GM19452 (cell line): ENCODE data around the gene UQCRH.
A peak's percentile ranks its signal among the peaks of the same experiment; 100 is the strongest.

ENCODE experiments used
- ATAC-seq: cut with Tn5 transposase; IDR thresholded peaks from one replicate; pipeline ENCODE4 v1.9.1; 2021; ENCODE audit not compliant: unreplicated experiment

UQCRH gene

DNA sequence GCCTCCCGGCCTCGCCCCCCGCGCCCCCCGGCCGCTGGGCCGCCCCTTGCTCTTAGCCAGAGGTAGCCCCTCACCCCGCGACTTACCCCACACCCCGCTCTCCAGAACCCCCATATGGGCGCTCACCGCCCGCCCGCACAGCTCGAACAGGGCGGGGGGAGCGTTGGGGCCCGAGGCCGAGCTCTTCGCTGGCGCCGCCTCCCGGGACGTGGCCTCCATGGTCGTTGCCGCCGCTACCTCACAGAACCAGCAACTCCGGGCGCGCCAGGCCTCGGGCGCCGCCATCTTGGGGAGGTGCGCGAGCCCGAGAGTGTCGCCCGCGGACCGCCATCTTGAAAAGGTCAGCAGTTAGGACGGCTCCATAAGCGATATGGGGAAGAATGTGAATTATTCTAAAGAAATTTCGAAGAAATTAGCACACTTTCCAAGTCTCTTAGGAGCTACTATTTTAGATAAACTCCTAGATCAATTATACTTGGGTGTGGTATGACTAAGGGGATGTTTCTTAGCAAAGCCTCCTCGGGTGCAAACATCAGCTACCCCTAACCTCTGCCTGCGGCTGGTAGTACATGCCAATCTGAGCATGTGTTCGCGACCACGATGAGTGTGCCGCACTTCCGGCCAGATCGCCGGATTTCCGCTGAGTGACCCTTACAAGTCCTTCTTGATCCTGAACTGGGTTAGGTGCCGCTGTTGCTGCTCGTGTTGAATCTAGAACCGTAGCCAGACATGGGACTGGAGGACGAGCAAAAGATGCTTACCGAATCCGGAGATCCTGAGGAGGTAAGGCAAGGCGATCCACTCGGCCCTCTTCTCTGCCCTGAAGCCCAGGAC lies at the start of gene UQCRH, which contains the start of gene LRRC41:
Gene UQCRH (plus strand): TSS at position 661 of the 834 bp plus-strand sequence. CDS start 69 bp downstream, at position 730.
Gene LRRC41 (minus strand): TSS at position 579 of the 834 bp plus-strand sequence. CDS start 294 bp downstream, at position 285.
- peak; percentile 81 for ATAC-seq

DNA sequence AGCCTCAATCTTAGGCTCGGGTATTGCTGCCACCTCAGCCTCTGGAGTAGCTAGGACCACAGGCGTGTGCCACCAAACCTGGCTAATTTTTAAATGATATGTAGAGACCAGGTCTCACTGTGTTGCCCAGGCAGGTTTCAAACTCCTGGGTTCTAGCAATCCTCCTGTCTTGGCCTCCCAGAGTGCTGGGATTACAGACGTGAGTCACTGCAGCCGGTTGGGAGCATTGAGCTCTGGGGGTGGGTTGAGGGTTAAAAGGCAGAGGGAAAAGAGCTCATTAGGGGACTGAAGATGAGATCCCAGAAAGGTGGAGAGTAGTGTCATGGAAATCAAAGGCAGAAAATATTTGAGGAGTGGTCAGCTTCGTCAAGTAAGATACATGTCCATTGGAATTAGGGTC lies 48.8 kb upstream of the UQCRH start:
- ATAC-seq: no peak

DNA sequence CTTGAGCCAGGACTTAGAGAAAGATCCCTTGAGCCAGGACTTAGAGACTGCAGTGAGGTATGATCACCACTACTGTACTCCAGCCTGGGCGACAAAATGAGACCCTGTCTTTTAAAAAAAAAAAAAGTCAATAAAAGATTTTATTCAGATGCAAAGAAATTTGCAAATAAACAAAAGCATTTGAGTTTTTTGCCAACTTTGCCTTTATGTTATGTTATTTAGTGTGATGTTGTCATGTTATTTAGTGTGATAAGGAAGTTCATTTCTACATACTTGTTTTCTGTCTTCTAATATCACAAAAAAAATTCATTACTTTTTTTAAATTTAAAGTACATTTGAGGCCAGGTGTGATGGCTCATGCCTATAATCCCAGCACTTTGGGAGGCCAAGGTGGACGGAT lies 47.0 kb upstream of the UQCRH start:
- ATAC-seq: no peak

DNA sequence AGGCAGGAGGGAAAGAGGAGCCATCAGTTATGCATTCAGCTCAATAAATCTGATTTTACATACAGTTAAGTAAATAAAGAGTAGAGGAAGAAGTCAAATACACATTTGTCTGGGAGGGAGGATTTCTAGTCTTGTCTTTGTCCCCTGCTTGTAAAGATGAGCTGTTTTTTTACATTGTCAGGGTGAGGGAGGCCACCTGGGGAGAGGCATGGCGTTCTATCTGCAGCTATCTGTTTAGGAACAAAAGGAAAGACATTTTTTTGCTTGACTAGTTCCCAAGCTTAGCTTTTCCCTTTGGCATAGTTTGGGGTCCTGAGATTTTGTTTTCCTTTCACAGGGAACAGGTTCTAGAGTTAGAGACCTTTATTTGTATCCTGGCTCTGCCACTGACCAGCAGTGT lies 41.0 kb upstream of the UQCRH start:
- no peak for ATAC-seq

DNA sequence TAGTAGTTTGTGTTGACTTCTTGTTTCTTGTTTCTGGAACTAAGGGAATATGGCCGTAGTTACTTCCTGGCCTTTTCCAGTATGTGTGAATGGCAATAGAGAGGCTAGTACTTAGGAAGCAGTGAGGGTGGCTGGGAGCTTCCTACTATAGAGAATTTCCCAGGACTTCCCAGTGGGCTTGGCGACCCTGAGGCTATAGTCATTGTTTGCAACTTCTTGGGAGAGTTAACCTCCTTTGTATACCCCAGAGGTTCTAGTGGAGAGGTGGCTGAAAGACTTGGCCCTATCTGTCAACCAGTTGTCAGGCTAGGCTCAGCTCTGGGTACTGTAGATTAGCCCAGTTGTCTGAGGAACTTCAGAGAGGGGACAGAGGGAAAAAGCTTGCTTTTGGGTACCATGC lies 40.4 kb upstream of the UQCRH start:
- no peak for ATAC-seq

DNA sequence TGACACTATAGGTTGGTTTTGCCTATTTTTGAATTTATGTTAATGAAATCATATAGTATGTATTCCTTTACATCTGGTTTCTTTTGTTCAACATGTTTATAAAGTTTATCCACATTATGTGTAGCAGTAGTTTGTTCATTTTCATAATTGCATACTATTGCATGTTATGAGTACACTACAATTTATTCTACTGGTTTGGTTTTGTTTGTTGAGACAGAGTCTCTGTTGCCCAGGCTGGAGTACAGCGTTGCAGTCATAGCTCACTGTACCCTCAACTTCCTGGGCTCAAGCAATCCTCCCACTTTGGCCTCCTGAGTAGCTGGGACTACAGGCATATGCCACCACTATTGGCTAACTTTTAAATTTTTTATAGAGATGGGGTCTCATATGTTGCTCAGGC lies 34.9 kb upstream of the UQCRH start:
- no peak for ATAC-seq

DNA sequence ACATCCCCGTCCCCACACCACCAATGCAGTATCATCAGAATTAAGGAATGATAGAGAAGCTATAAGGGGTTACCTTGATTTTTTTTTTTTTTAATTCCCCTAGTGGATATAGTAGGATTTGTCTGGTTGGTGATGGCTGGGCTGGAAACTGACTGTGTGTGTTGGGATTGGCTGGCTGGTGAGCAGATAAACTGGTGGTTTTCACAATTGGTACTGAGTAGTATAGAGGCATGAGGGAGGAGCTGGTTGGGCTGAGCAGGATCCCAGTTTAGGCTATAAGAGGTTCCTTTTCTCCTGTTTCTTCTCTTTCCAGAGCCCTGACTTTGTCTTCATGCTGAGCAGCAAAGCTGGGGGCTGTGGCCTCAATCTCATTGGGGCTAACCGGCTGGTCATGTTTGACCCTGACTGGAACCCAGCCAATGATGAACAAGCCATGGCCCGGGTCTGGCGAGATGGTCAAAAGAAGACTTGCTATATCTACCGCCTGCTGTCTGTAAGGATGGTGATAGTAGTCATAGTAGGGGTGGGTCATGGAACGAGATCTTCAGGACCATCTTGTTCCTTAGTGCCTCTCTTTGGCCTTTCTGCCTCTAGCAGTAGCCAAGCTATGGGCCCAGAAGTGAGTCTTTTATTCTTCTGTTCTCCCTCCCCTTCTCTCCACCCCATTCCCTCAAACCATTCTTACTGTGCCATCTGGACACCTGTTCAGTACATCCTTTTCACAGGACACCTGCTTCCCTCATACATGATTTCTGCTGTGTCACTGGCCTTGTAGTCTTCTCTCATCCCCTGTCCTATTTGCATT lies 29.1 kb upstream of the UQCRH start:
- ATAC-seq: no peak

DNA sequence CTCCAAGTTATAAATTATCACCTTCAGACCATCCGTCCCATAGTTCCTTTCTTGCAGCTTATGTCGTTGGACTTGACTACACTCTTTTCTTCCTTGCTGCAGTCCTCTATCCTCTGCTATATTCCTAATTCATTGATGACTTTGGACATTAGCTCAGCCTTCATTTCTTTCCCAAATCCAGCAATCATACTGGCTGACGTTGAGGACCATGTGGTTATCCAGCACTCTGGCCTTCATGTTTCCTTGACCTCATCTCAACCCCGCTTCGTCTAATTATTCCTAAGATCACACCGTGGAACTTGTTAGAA lies 28.5 kb upstream of the UQCRH start:
- no peak for ATAC-seq

DNA sequence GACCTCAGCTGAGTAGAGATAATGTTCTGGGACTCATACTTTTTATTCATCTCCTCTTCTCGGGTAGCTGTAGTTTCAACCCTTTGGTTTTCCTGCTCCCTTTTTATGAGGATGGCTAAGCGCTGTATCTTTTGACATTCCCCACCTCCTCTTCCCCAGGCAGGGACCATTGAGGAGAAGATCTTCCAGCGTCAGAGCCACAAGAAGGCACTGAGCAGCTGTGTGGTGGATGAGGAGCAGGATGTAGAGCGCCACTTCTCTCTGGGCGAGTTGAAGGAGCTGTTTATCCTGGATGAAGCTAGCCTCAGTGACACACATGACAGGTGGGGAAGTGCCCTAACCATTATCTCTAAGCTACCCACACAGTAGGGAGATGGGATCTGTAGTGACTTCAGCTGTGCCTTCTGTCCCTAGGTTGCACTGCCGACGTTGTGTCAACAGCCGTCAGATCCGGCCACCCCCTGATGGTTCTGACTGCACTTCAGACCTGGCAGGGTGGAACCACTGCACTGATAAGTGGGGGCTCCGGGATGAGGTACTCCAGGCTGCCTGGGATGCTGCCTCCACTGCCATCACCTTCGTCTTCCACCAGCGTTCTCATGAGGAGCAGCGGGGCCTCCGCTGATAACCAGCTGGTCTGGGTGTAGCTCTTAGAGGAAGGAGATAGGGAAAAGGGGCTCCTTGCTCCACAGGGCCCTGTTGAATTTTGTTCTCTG lies 25.7 kb upstream of the UQCRH start:
- ATAC-seq: no peak

DNA sequence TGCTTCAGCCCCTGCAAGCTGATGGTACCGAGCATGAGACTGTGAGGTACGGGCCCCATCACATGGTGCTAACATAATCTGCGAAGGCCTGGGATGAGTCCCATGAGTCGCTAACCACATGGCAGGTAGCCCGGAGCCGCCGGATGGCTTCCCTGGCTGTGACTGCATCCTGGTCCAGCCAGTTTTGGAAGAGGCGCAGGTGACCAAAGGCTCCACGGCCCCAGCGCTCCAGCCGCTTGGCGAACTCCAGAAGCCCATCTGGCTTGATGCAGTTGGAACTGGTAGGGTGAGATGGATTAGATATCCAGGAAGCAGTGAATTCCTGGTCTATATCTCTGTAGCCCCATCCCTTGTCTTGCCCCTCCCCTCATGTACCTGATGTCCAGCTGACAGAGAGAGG lies 24.7 kb upstream of the UQCRH start:
- no peak for ATAC-seq

DNA sequence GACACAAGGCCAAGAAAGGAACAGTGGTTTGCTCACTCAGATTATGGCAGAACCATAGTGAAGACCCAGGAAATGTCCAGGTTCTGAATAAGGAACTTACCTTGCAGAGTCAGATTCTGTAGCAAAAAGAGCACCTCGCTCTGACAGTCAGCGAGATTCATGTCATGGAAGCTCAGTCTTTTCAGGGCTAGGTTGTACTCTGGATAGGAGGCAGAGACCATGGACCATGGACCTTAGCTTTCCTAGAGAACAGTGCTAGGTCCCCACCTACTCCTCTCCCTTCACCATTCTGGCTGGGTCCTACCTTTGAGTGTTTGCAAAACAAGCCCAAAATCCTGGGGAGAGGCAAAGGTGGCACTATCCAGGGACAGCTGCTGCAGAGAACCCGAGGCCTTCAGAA lies 23.4 kb upstream of the UQCRH start:
- no peak for ATAC-seq

DNA sequence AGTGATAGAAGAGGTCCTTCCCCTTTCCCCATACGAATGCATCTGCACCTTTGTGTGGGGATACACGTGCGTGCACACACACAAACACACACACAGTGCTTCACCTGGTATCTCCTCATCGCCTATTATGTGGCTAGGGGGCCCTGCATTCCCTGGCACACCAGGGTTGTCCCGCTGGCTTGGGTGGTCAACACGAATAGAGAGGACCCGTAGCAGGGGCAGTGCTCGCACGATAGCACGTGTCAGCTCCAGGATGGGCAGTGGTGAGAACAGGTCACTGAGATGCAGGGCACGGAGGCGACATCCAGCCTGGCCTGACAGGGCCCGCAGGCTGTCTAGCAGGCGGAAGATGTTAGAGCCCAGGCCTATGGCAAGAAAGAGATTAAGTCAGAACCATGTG lies 22.5 kb upstream of the UQCRH start:
- no peak for ATAC-seq

DNA sequence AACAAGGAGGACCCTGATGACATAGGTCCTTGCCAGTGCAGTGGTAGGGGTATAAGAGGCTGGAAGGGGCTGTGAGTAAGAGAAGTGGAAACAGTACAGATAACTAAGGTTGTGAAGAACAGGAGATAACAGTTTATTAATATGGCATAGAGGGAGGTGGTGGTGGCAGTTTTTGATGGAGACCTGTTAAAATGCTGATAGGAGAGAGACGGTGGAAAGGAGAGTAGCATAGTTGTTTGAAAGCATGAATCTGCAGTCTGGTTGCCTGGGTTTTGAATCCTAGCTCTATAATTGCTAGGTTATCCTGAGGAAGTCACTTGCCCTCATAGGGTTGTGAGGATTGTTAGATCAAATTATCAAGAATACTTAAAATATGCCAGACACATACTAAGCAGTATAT lies 19.4 kb upstream of the UQCRH start:
- no peak for ATAC-seq

DNA sequence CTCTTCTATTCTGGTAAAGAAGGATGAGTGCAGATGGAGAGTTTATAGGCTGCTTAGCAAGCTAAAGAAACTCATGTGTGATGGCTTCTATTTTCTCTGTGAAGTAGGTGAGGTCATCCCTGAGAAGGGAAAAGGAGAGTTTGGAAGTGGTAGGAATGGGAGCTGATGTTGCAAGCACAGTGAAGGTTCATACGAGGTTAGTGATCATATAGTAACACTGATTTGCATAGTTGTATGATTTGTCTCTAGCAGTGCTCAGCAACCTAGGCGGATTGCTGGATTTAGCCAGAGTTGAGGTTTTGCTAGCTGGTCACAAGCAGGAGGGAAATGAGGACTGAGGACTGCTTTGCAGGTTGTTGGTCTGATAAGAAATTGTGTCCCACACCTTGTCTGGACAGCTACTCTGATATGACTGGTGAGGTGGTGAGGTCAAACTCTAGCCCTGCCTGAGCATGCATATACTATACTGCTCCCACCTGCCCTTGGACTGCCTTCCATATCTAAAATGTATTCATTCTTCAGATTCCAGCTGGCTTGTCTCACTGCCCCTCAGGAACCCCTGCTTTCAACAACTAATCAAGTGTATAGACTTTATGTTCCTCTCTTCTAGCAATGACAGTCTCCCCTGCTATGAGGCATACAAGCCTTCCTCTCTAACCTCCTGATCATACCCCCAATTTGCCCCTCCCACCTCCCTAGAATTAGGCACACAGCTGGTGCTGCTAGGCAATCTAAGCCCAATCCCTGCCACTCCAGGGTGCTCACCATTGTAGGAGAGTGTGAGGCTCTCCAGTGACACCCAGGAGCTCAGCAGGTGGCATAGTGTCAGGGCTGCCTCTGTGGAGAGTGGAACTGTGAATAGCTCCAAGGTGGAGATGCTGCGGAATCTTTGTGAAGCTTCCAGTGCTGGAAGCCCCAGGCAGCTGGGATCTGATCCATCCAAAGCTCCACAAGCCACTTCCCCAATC lies 18.6 kb upstream of the UQCRH start:
- ATAC-seq: no peak

DNA sequence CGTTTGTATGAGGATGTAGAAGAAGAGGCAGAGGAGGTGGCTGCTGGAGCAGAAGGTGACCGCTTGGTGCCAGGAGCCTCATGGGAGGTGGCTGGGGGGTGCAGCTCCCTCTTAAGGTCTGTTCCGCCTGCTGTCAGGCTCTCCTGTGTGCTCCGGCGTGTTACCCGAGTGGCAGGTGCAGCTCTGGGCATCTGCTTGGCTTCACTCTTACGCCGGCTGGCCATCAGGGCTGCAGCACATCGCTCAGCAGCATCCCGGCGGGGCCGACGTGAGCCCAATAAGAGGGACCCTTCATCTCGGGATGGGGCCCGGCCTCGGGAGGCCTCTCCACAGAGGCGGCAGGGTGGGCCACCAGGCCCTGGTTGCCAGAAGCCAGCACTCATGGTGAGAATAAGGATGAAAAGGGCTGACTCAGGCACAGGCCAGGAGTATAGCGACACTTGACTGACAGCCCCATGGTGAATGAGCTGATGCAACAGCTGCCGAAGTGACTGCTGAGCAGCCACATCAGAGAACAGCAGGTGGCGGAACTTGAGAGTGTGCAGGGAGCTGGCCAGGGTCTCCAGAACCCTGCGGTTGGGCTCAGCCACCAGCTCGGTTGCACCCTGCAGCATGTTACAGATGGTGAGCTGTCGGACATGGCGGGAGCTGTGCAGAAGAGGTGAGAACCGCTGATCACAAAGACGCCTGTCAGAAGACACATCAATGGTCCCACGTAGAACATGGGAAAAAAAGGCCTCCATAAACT lies 17.6 kb upstream of the UQCRH start:
- no peak for ATAC-seq

DNA sequence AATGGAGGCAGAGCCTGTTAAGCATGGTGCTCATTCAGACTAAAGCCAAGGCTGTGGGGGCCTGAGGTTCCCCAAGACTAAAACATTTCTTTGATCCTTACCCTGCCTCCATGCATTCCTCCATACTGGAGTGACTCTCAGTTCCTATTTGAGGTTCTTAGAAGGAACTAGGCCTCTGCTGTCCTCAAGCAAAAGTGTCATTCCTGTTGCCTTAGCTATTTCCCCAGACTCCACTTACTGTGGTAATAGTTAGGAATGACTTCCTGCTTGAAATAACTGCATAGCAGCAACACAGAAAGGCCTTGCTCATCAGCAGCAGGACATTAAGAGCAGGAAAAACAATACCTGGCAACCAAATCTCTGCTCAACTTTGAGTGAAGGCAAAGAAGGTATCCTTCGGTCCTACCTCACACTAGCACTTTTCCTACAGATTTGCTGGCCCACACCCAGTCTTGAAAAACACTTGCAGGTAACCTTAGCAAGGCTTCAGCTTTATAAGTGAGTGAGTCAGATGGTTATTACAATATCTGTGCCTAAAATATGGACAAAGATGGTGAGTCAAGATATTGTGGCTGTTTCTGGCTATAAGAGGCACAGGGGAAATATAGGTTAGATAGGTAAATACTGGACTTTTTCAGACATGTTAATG lies 14.9 kb upstream of the UQCRH start:
- no peak for ATAC-seq

DNA sequence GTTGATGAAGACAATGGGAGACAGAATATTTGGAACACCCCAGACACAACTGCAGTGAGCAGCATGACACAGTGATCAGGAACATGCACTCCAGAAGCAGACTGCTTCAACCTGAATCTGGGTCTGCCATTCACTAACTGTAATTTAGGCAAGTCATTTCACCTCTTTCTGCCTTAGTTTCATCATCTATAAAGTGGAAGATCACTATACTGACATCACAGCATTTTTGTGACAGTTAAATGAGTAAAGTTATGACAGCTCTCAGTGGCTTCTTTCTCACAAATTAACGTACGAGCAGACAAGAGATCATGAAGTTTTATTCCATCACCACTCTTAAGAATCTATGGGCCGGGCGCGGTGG lies 14.4 kb upstream of the UQCRH start:
- ATAC-seq: no peak

DNA sequence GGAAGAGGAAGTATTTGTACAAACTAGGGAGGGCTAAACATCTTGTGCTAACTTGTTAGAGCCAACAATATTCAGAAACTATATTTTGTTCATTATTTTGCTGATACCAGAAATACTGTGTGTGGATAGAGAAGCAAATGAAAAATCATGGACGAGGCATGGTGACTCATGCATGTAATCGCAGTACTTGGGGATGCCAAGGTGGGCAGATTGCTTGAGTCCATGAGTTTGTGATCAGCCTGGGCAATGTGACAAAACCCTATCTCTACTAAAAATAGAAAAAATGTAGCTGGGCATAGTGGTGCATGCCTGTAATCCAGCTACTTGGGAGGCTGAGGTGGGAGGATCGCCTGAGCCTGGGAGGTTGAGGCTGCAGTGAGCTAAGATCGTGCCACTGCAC lies 13.5 kb upstream of the UQCRH start:
- no peak for ATAC-seq

DNA sequence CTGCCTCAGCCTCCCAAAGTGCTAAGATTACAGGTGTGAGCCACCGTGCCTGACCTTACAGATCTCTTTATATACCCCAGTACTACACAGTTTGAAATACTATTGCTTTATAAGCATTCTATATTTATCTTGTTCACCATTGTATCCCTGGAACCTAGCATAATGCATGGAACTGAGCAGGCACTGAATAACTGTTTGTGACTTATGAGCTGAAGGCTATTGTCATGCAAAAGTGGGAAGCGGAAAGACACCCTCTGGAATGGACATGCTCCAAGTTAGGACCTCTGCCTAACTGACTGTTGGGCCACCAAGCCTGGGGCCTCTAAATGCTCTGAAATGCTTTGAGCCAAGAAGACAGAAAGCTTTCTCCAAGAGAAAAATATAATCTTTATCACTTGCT lies 8.2 kb upstream of the UQCRH start:
- ATAC-seq: no peak
